DOHH2 (cell line): ENCODE data around the gene KCTD6.
"Not testable (repeated sequence)": the region's sequence is repeated elsewhere in the genome, so short reads cannot be mapped to it uniquely, and the experiment has no call there.

ENCODE experiments used
- H3F3A ChIP-seq: fragments of 200-600 bp; sonication (generic), shearing (Covaris generic); 2 replicates; pipeline ENCODE4 v1.6.0; 2016; ENCODE audit warnings: antibody characterized with exemption, mild to moderate bottlenecking; ENCODE audit not compliant: control insufficient read depth, insufficient read depth
- H3K27ac ChIP-seq: fragments of 200-600 bp; sonication (generic); 2 replicates; pipeline ENCODE4 v1.5.1; 2014; ENCODE audit warnings: low read depth, mild to moderate bottlenecking, low read length, moderate library complexity
- H3K27me3 ChIP-seq: fragments of 200-600 bp; sonication (generic); 2 replicates; pipeline ENCODE4 v1.6.1; 2014; ENCODE audit warnings: mild to moderate bottlenecking, low read length, mixed read lengths; ENCODE audit not compliant: control insufficient read depth
- H3K36me3 ChIP-seq: fragments of 200-600 bp; sonication (generic); 2 replicates; pipeline ENCODE4 v1.6.1; 2014; ENCODE audit warnings: mild to moderate bottlenecking, low read length, moderate library complexity, mixed read lengths; ENCODE audit not compliant: control insufficient read depth
- H3K4me1 ChIP-seq: fragments of 200-600 bp; sonication (generic); 2 replicates; pipeline ENCODE4 v1.6.1; 2014; ENCODE audit warnings: mild to moderate bottlenecking, low read length, mixed read lengths; ENCODE audit not compliant: control insufficient read depth
- H3K4me2 ChIP-seq: fragments of 200-600 bp; sonication (generic); 2 replicates; pipeline ENCODE4 v1.6.0; 2014; ENCODE audit warnings: mild to moderate bottlenecking, low read length, moderate library complexity
- H3K4me3 ChIP-seq: fragments of 200-600 bp; sonication (generic); 2 replicates; pipeline ENCODE4 v1.5.1; 2014; ENCODE audit warnings: mild to moderate bottlenecking, low read length, mixed read lengths
- H3K79me2 ChIP-seq: fragments of 200-600 bp; sonication (generic); 2 replicates; pipeline ENCODE4 v1.6.1; 2014; ENCODE audit warnings: mild to moderate bottlenecking, low read length, mixed read lengths; ENCODE audit not compliant: control insufficient read depth
- H3K9me2 ChIP-seq: fragments of 200-600 bp; sonication (generic); replicated peaks from 2 replicates; pipeline ENCODE4 v1.6.1; 2014; ENCODE audit warnings: mild to moderate bottlenecking, low read length, mixed read lengths; ENCODE audit not compliant: control insufficient read depth
- H3K9me3 ChIP-seq: fragments of 200-600 bp; sonication (generic); 2 replicates; pipeline ENCODE4 v1.6.1; 2014; ENCODE audit warnings: antibody characterized with exemption, low read length, mixed read lengths; ENCODE audit not compliant: control insufficient read depth, insufficient read depth
- H4K20me1 ChIP-seq: fragments of 200-600 bp; sonication (generic); 2 replicates; pipeline ENCODE4 v1.6.0; 2014; ENCODE audit warnings: low read depth, mild to moderate bottlenecking, antibody characterized with exemption, low read length, moderate library complexity; ENCODE audit not compliant: control insufficient read depth, insufficient read depth
- CTCF ChIP-seq: fragments of 200-600 bp; sonication (generic); IDR thresholded peaks from one replicate; pipeline ENCODE4 v1.5.1; 2014; ENCODE audit warnings: antibody characterized with exemption, mild to moderate bottlenecking, low read depth, low read length; ENCODE audit not compliant: poor library complexity, severe bottlenecking
- EZH2phosphoT487 ChIP-seq: fragments of 200-600 bp; sonication (generic); IDR thresholded peaks from 2 replicates; pipeline ENCODE4 v1.6.1; 2017; ENCODE audit warnings: borderline replicate concordance, mild to moderate bottlenecking, antibody characterized with exemption, low read length, moderate library complexity, mixed read lengths

Gene KCTD6

GRCh38 chr3:58522759-58523425 is 31.0 kb downstream of the KCTD6 start:
- H3F3A ChIP-seq = no peaks in the 10 kb centered on the region
- no peak for TF ChIP-seq EZH2phosphoT487
- no peak for TF ChIP-seq CTCF
- no peak overlapping the region for H3K4me2 ChIP-seq
- H3K36me3 ChIP-seq = no peaks in the 10 kb centered on the region
- H3K4me3 ChIP-seq = no peak overlapping the region
- no peaks in the 10 kb centered on the region for H3K79me2 ChIP-seq
- no peaks in the 10 kb centered on the region for H3K4me1 ChIP-seq
- H3K27ac ChIP-seq = no peak overlapping the region
- H3K9me3 ChIP-seq = no peaks in the 10 kb centered on the region
- H3K9me2 ChIP-seq = no peaks in the 10 kb centered on the region
- H4K20me1 ChIP-seq = no peaks in the 10 kb centered on the region
- no peaks in the 10 kb centered on the region for H3K27me3 ChIP-seq

- Histone ChIP-seq H3K27ac (no peak overlapping the region), H4K20me1 (no peaks in the 10 kb centered on the region), H3F3A (no peaks in the 10 kb centered on the region), H3K27me3 (no peaks in the 10 kb centered on the region), H3K79me2 (no peaks in the 10 kb centered on the region), H3K4me3 (no peak overlapping the region), H3K36me3 (no peaks in the 10 kb centered on the region), H3K9me2 (no peaks in the 10 kb centered on the region), H3K4me1 (no peaks in the 10 kb centered on the region), H3K9me3 (no peaks in the 10 kb centered on the region), H3K4me2 (no peak overlapping the region)
- TF ChIP-seq EZH2phosphoT487 = no peak
- no peak for TF ChIP-seq CTCF
Observed at GRCh38 chr3:58524326-58524888, 32.5 kb downstream of the KCTD6 start.

- no peaks in the 10 kb centered on the region for H3K9me2 ChIP-seq
- TF ChIP-seq EZH2phosphoT487 (no peak), CTCF (no peak)
- no peaks in the 10 kb centered on the region for H3F3A ChIP-seq
- H3K4me3 ChIP-seq = no peak overlapping the region
- H4K20me1 ChIP-seq = no peaks in the 10 kb centered on the region
- no peak overlapping the region for H3K27ac ChIP-seq
- H3K9me3 ChIP-seq = no peaks in the 10 kb centered on the region
- H3K36me3 ChIP-seq = no peaks in the 10 kb centered on the region
- H3K27me3 ChIP-seq = no peaks in the 10 kb centered on the region
- no peaks in the 10 kb centered on the region for H3K4me1 ChIP-seq
- H3K79me2 ChIP-seq = no peaks in the 10 kb centered on the region
- H3K4me2 ChIP-seq = no peak overlapping the region
Observed at GRCh38 chr3:58526515-58526957, 34.6 kb downstream of the KCTD6 start.

- H3K4me1 ChIP-seq, H3K27me3 ChIP-seq, H3F3A ChIP-seq, H3K9me3 ChIP-seq, H3K79me2 ChIP-seq, H3K36me3 ChIP-seq, H4K20me1 ChIP-seq, H3K9me2 ChIP-seq, H3K4me2 ChIP-seq, H3K27ac ChIP-seq, H3K4me3 ChIP-seq: not testable (repeated sequence)
Observed at GRCh38 chr3:58527440-58527839, 35.5 kb downstream of the KCTD6 start.
